Measurements from ENCODE around the gene FBXO2.

FBXO2 gene

GRCh38 chr1:11653101-11653860 lies 948 bp downstream of the FBXO2 start:
- DNase-seq (ENCODE audit: low read depth): no peak
- TF ChIP-seq, protein P1, sequence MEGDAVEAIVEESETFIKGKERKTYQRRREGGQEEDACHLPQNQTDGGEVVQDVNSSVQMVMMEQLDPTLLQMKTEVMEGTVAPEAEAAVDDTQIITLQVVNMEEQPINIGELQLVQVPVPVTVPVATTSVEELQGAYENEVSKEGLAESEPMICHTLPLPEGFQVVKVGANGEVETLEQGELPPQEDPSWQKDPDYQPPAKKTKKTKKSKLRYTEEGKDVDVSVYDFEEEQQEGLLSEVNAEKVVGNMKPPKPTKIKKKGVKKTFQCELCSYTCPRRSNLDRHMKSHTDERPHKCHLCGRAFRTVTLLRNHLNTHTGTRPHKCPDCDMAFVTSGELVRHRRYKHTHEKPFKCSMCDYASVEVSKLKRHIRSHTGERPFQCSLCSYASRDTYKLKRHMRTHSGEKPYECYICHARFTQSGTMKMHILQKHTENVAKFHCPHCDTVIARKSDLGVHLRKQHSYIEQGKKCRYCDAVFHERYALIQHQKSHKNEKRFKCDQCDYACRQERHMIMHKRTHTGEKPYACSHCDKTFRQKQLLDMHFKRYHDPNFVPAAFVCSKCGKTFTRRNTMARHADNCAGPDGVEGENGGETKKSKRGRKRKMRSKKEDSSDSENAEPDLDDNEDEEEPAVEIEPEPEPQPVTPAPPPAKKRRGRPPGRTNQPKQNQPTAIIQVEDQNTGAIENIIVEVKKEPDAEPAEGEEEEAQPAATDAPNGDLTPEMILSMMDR (IDR thresholded peaks at IDR 0.05; ENCODE audit: low read depth, low read length, missing control alignments): no peak
- H3K4me3 ChIP-seq (ENCODE audit: low read depth, low read length): no peak overlapping the region

DNA sequence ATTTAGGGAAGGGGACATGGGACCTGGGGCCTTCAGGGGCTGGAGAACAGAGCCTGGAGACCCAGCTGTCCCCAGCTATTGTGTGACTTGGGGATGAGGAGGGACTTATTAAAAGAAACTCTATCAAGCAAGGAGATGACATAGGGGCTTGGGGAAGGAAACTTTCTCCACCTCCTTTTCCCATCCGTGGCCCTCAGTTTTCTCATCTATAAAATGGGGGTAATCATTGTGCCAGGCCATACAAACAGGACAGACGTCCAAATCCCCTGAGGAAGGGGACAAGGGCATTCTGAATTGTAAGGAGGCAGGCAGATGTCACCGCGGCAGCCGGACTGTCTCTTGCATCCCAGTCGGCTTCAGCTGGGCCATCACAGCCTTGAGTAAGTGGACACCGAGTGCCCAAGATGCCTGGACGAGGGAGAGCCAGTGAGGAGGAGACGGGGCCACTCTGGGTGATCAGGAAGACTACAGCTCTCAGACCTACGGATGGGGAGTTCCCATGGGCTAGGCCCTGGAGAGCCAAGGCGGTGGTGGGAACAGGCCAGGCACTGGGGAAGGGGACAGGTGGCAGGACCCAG lies 1.9 kb downstream of the FBXO2 start:
- TF ChIP-seq, protein P1 (IDR thresholded peaks at IDR 0.05; ENCODE audit: low read depth, low read length, missing control alignments): no peak
- no peak overlapping the region for H3K4me3 ChIP-seq (ENCODE audit: low read depth, low read length)
- no peak for DNase-seq (ENCODE audit: low read depth)

DNA sequence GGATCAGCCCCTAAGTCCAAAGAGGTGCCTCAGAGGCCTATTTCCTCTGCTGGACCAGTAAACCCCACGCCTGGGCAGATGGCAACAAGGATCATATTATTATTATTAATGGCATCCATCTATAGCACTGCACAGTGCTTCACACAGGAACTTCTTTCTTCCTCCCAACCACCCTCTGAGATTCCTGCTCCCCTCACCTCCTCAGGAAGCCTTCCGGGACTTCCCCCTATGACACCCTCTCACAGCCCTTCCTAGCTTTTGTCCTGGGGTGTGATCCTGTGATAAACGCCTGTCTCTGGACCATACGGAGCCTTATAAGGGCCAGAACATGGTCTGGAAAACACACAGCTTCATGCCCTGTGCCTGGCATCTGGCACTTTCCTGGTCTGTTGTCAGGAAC lies 3.2 kb downstream of the FBXO2 start:
- no peak overlapping the region for H3K4me3 ChIP-seq (ENCODE audit: low read depth, low read length)
- TF ChIP-seq, protein P1 (IDR thresholded peaks at IDR 0.05; ENCODE audit: low read depth, low read length, missing control alignments): no peak
- DNase-seq (ENCODE audit: low read depth): no peak

DNA sequence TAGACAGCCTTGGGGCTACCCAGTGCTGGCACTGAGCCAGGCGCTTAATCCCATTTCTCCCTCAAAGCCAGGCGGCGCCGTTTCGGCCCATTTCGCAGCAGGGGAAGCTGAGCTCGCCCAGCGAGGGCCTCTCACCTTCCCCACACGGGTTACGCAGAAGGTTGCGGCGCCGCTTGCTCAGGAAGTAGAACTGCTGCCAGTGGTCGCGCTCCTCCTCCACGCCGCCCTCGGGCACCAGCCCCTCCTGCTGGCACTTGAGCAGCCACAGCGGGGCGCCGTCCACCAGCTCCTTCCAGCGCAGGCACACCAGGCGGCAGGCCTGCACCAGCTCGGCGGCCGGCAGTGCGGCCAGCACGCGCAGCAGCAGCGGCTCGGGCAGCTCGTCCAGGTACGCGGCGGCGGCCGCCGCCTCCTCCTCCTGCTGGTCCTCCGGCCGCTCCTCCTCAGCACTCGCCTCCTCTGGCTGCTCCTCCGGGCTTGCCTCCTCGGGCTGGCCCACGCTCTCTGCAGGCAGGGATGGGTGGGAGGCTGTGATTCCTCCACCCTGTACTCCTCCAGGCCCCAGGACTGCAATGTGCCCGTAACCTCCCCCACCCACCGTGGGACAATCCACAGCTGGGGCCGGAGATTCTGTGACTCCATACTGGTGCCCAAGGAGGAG lies 3.8 kb downstream of the FBXO2 start:
- peak; percentile 27 for DNase-seq (ENCODE audit: low read depth)
- TF ChIP-seq, protein P1 (IDR thresholded peaks at IDR 0.05; ENCODE audit: low read depth, low read length, missing control alignments): peak; percentile 70
- peak overlapping the region; percentile 11; the same call in 1 of the 2 replicates for H3K4me3 ChIP-seq (ENCODE audit: low read depth, low read length)

DNA sequence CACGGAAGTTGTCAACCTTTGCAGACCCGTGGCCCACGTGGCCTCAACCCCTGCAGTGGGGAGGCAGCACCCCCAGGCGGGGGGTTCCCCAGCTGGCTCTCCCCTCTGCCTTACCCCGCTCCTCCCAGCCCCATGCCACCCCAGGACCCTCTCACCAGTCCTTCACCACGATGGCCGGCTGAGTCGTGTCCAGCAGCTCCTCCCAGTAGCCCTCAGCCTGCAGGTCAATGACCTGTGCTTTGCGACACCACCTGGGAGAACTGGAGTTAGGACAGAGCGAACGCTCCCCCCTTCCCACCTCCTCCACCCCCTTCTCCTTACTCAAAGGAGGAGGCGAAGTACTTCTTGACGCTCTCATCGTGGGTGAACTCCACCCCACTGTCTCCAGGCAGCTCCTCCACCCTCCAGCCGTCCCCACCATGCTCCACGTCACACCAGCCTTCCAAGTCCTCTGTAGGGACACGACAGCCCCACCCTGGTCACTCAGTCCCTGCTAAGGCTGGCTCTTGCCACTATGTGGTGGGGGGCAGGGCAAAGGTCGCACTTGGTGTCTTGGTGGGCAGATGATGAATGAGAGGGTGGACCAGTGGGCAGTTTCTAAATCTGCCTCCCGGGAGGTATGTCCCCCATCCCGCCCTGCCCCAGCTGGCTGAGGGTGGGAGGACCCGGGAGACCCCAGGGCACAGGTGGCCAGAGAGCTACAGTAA lies 4.5 kb downstream of the FBXO2 start:
- TF ChIP-seq, protein P1 (IDR thresholded peaks at IDR 0.05; ENCODE audit: low read depth, low read length, missing control alignments): no peak
- no peak overlapping the region for H3K4me3 ChIP-seq (ENCODE audit: low read depth, low read length)
- no peak for DNase-seq (ENCODE audit: low read depth)

- DNase-seq (ENCODE audit: low read depth): no peak
- TF ChIP-seq, protein P1 (IDR thresholded peaks at IDR 0.05; ENCODE audit: low read depth, low read length, missing control alignments): no peak
- H3K4me3 ChIP-seq (ENCODE audit: low read depth, low read length): no peak overlapping the region
Observed at GRCh38 chr1:11649237-11649623, 5.0 kb downstream of the FBXO2 start.
